ENCODE results near the gene LPCAT1. TPM values are rescaled to one million over a fixed set of nuclear protein-coding genes. Genes with fewer than 3 reads are reported as not detected.

The LPCAT1 gene
- total and polyA plus RNA-seq, 2 of the 4 experiments (the other 2 are of a cell fraction): 17.7 to 33.6 TPM

DNA sequence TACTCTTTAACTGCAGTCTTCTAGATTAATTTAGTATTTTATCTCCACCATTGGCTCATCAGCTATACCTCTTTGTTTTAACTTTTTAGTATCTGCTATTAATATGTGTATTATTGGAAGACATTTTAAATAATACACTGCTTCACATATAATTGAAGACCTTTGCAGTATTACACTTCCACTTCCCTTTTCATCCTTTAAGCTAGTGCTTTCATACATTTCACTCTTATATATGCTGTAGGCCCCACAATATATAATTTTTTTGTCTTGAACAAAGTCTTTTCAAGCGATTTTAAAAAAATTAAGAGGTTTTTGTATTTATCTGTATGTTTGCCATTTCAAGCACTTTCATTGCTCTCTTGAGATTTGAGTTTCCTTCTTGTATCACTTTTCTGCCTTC is 8.6 kb upstream of the LPCAT1 start:
- H3K36me3 ChIP-seq (ENCODE audit: control insufficient read depth, insufficient read depth, low read length): no peaks in the 10 kb centered on the region
- dilution Hi-C loops (cut with HindIII; ENCODE audit: low sequenced_read_pairs, unreplicated experiment) (no loop called here), intact Hi-C loops (cut with micrococcal nuclease) (no loop called here), in situ Hi-C loops (cut with MboI; ENCODE audit: low sequenced_read_pairs) (no loop called here)
- H3K27ac ChIP-seq (ENCODE audit: insufficient read depth, low read length): no peak overlapping the region
- H3K4ac ChIP-seq (ENCODE audit: low read depth, low read length): no peak overlapping the region
- H3K79me1 ChIP-seq (ENCODE audit: low read depth in 1 of 2, low read length in 2 of 2): no peaks in the 10 kb centered on the region
- H3K4me3 ChIP-seq (ENCODE audit: insufficient read depth, low read depth, low read length): no peak overlapping the region
- CTCF ChIA-PET: no interaction called here
- no peak overlapping the region for H2BK5ac ChIP-seq (ENCODE audit: low read depth, low read length, poor library complexity, severe bottlenecking)
- H2BK120ac ChIP-seq (ENCODE audit: low read depth, low read length): no peak overlapping the region
- no peak overlapping the region for H2AK9ac ChIP-seq (replicated peaks; ENCODE audit: low read depth, low read length, poor library complexity)
- no CpG with 5 or more reads among the region's 1 CpG for WGBS, 2 experiments (ENCODE audit: extremely low coverage in 2 of 2, insufficient read length in 1 of 2)
- no peak overlapping the region for H3K18ac ChIP-seq (ENCODE audit: low read depth, low read length)
- H3K27me3 ChIP-seq (ENCODE audit: control insufficient read depth, insufficient read depth, low read length): peaks cover 18% of the 10 kb centered on the region
- H3K4me1 ChIP-seq (ENCODE audit: control insufficient read depth, insufficient read depth, low read length): no peaks in the 10 kb centered on the region
- no peak overlapping the region for H2BK15ac ChIP-seq (ENCODE audit: low read depth, low read length)
- no peak overlapping the region for H3K4me2 ChIP-seq (ENCODE audit: low read depth, low read length)
- DNase-seq (no peak), ATAC-seq (ENCODE audit: low read depth) (no peak)
- no peaks in the 10 kb centered on the region for H3K9me1 ChIP-seq (ENCODE audit: insufficient read depth, low read length)
- H4K8ac ChIP-seq (ENCODE audit: low read depth in 2 of 2, low read length in 2 of 2): no peak overlapping the region
- H2AK5ac ChIP-seq (ENCODE audit: low read depth, low read length): no peak overlapping the region
- TF ChIP-seq SMC3 (IDR thresholded peaks at IDR 0.05; ENCODE audit: low read depth, low read length) (no peak), FOS (IDR thresholded peaks at IDR 0.05; ENCODE audit: low read depth, low read length) (no peak), CHD1 (IDR thresholded peaks at IDR 0.05; ENCODE audit: low read depth, low read length) (no peak), MXI1 (IDR thresholded peaks at IDR 0.05; ENCODE audit: borderline replicate concordance, low read depth, low read length) (no peak), POLR2A (IDR thresholded peaks at IDR 0.05; ENCODE audit: low read depth, low read length) (no peak), NFE2L2 (IDR thresholded peaks at IDR 0.05; ENCODE audit: low read depth, low read length) (no peak), BHLHE40 (IDR thresholded peaks at IDR 0.05; ENCODE audit: low read depth, low read length) (no peak), RFX5 (IDR thresholded peaks at IDR 0.05; ENCODE audit: low read depth, low read length) (no peak), RCOR1 (IDR thresholded peaks at IDR 0.05; ENCODE audit: insufficient replicate concordance, low read length) (no peak), CEBPB (IDR thresholded peaks at IDR 0.05; ENCODE audit: low read depth, low read length) (no peak), MAFK (IDR thresholded peaks at IDR 0.05; ENCODE audit: low read depth, low read length) (no peak), MAZ (IDR thresholded peaks at IDR 0.05; ENCODE audit: borderline replicate concordance, low read depth, low read length) (no peak), RAD21 (IDR thresholded peaks at IDR 0.05; ENCODE audit: low read length) (no peak)
- TF ChIP-seq, protein P1, sequence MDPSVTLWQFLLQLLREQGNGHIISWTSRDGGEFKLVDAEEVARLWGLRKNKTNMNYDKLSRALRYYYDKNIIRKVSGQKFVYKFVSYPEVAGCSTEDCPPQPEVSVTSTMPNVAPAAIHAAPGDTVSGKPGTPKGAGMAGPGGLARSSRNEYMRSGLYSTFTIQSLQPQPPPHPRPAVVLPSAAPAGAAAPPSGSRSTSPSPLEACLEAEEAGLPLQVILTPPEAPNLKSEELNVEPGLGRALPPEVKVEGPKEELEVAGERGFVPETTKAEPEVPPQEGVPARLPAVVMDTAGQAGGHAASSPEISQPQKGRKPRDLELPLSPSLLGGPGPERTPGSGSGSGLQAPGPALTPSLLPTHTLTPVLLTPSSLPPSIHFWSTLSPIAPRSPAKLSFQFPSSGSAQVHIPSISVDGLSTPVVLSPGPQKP (IDR thresholded peaks at IDR 0.05; ENCODE audit: borderline replicate concordance, low read depth, low read length): no peak
- TF ChIP-seq, protein P2, sequence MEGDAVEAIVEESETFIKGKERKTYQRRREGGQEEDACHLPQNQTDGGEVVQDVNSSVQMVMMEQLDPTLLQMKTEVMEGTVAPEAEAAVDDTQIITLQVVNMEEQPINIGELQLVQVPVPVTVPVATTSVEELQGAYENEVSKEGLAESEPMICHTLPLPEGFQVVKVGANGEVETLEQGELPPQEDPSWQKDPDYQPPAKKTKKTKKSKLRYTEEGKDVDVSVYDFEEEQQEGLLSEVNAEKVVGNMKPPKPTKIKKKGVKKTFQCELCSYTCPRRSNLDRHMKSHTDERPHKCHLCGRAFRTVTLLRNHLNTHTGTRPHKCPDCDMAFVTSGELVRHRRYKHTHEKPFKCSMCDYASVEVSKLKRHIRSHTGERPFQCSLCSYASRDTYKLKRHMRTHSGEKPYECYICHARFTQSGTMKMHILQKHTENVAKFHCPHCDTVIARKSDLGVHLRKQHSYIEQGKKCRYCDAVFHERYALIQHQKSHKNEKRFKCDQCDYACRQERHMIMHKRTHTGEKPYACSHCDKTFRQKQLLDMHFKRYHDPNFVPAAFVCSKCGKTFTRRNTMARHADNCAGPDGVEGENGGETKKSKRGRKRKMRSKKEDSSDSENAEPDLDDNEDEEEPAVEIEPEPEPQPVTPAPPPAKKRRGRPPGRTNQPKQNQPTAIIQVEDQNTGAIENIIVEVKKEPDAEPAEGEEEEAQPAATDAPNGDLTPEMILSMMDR (conservative IDR thresholded peaks at IDR 0.05; ENCODE audit: low read depth, low read length): no peak
- TF ChIP-seq, protein P3, sequence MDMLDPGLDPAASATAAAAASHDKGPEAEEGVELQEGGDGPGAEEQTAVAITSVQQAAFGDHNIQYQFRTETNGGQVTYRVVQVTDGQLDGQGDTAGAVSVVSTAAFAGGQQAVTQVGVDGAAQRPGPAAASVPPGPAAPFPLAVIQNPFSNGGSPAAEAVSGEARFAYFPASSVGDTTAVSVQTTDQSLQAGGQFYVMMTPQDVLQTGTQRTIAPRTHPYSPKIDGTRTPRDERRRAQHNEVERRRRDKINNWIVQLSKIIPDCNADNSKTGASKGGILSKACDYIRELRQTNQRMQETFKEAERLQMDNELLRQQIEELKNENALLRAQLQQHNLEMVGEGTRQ (IDR thresholded peaks at IDR 0.05; ENCODE audit: low read depth, low read length): no peak
- no peak overlapping the region for H3K56ac ChIP-seq (ENCODE audit: extremely low read depth, insufficient read depth, low read length)
- H4K91ac ChIP-seq (ENCODE audit: insufficient read depth, low read depth, low read length): no peak overlapping the region
- no peaks in the 10 kb centered on the region for H3K9me3 ChIP-seq (ENCODE audit: control insufficient read depth, insufficient read depth, low read length)
- no peak overlapping the region for H3K14ac ChIP-seq (replicated peaks; ENCODE audit: low read depth, low read length)
- no peak overlapping the region for H2AFZ ChIP-seq (replicated peaks; ENCODE audit: low read length, poor library complexity)
- no peak overlapping the region for H4K5ac ChIP-seq (ENCODE audit: low read depth, low read length)
- H3K23ac ChIP-seq (ENCODE audit: low read depth, low read length): no peak overlapping the region
- H3K9ac ChIP-seq (ENCODE audit: low read depth, low read length): no peak overlapping the region
- H2BK20ac ChIP-seq (ENCODE audit: low read depth, low read length): no peak overlapping the region
- H4K20me1 ChIP-seq (ENCODE audit: insufficient read depth, low read length): no peaks in the 10 kb centered on the region
- POLR2A ChIA-PET (ENCODE audit: unreplicated experiment): no interaction called here
- no TSS peak for BruUV-seq (replicated peaks)

Data from IMR-90 (cell line).